Activated CD4-positive, alpha-beta T cell treated with anti-CD3 and anti-CD28 coated beads, Interleukin-2, Interleukin-6, amounts not matched to agents 100 ng/mL and 50 ng/mL, durations not matched to agents 16 hours and 8 hours (primary cell): ENCODE measurements around the gene SLC2A8.

Experiments used
- DNase-seq: peaks from one replicate; pipeline ENCODE4 v3.0.0-alpha.2; 2020

The SLC2A8 gene

GRCh38 chr9:127384016-127384730, 12.8 kb upstream of the SLC2A8 start:
- DNase-seq = no peak

GRCh38 chr9:127384901-127385300, 12.1 kb upstream of the SLC2A8 start:
- DNase-seq = no peak

- no peak for DNase-seq
Observed at GRCh38 chr9:127386249-127386648, 10.7 kb upstream of the SLC2A8 start.

GRCh38 chr9:127386981-127387380, 10.0 kb upstream of the SLC2A8 start:
- no peak for DNase-seq

GRCh38 chr9:127388037-127388855, 8.7 kb upstream of the SLC2A8 start:
- peak; percentile 92 for DNase-seq

GRCh38 chr9:127388856-127389238, 8.1 kb upstream of the SLC2A8 start:
- DNase-seq = peak; percentile 15

GRCh38 chr9:127389381-127390247, 7.4 kb upstream of the SLC2A8 start:
- DNase-seq = no peak

- DNase-seq = no peak
Observed at GRCh38 chr9:127390248-127390545, 6.8 kb upstream of the SLC2A8 start.

GRCh38 chr9:127390563-127390962, 6.4 kb upstream of the SLC2A8 start:
- peak; percentile 27 for DNase-seq

GRCh38 chr9:127392166-127392565, 4.8 kb upstream of the SLC2A8 start:
- no peak for DNase-seq

- DNase-seq = no peak
Observed at GRCh38 chr9:127392976-127393375, 4.0 kb upstream of the SLC2A8 start.

GRCh38 chr9:127393645-127394044, 3.3 kb upstream of the SLC2A8 start:
- no peak for DNase-seq

GRCh38 chr9:127395497-127396252, 1.3 kb upstream of the SLC2A8 start:
- no peak for DNase-seq

GRCh38 chr9:127396253-127396807, 639 bp upstream of the SLC2A8 start:
- no peak for DNase-seq

- DNase-seq = peak; percentile 44
Observed at GRCh38 chr9:127397646-127398274, 791 bp downstream of the SLC2A8 start.

- DNase-seq = no peak
Observed at GRCh38 chr9:127398275-127398647, 1.3 kb downstream of the SLC2A8 start.

- no peak for DNase-seq
Observed at GRCh38 chr9:127398715-127399400, 1.9 kb downstream of the SLC2A8 start.

GRCh38 chr9:127399736-127400269, 2.8 kb downstream of the SLC2A8 start:
- DNase-seq = no peak

- no peak for DNase-seq
Observed at GRCh38 chr9:127402401-127403090, 5.6 kb downstream of the SLC2A8 start.

GRCh38 chr9:127403507-127404192, 6.7 kb downstream of the SLC2A8 start:
- DNase-seq = no peak
